ENCODE measurements around the gene PLCL1. TPM values are rescaled to one million over a fixed set of nuclear protein-coding genes. Genes with fewer than 3 reads are reported as not detected.

Gene PLCL1
- total RNA-seq, 1 donor from 2014 or later = 1.2 TPM

DNA sequence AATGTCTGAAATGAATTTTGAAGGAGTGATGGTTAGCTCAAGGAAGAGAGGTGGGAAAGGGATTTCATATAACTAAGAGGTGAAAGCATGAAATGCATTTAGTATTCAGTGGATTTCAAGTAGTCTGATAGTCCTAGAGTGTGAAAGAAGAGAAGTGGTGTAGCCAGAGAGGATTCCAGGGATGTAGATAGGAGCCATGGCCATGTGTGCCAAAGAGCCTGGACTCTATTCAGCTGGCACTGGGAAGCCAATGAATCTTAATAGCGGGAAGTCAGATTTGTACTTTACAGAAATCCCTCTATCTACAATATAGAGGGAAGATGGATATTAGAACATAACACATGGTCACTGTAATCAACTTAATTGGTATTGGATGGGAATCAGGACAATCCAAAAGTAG is 10.9 kb upstream of the PLCL1 start:
- H3K4me3 Mint-ChIP-seq (ENCODE audit: unreplicated experiment) = no peak overlapping the region
- no peaks in the 10 kb centered on the region for H3K9me3 Mint-ChIP-seq (ENCODE audit: unreplicated experiment)
- H3K36me3 Mint-ChIP-seq (ENCODE audit: unreplicated experiment) = no peaks in the 10 kb centered on the region
- no peak overlapping the region for H3K27ac Mint-ChIP-seq (ENCODE audit: unreplicated experiment)
- H3K27me3 Mint-ChIP-seq (ENCODE audit: unreplicated experiment) = peaks cover 60% of the 10 kb centered on the region
- H3K4me1 Mint-ChIP-seq (ENCODE audit: unreplicated experiment) = no peaks in the 10 kb centered on the region
- DNase-seq (ENCODE audit: extremely low spot score, unreplicated experiment) = no peak
- TF ChIP-seq, protein P1, sequence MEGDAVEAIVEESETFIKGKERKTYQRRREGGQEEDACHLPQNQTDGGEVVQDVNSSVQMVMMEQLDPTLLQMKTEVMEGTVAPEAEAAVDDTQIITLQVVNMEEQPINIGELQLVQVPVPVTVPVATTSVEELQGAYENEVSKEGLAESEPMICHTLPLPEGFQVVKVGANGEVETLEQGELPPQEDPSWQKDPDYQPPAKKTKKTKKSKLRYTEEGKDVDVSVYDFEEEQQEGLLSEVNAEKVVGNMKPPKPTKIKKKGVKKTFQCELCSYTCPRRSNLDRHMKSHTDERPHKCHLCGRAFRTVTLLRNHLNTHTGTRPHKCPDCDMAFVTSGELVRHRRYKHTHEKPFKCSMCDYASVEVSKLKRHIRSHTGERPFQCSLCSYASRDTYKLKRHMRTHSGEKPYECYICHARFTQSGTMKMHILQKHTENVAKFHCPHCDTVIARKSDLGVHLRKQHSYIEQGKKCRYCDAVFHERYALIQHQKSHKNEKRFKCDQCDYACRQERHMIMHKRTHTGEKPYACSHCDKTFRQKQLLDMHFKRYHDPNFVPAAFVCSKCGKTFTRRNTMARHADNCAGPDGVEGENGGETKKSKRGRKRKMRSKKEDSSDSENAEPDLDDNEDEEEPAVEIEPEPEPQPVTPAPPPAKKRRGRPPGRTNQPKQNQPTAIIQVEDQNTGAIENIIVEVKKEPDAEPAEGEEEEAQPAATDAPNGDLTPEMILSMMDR (IDR thresholded peaks at IDR 0.05) = no peak

DNA sequence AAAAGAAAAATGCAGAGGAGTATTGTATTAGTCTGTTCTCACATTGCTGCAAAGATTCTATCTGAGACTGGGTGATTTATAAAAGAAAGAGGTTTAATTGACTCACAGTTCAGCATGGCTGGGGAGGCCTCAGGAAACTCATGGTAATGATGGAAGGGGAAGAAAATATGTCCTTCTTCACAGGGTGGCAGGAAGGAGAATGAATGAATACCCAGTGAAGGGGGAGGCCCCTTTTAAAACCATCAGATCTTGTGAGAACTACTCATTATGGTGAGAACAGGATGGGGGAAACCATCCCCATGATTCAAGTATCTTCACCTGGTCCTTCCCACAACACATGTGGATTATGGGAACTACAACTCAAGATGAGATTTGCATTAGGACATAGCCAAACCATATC is 9.1 kb upstream of the PLCL1 start:
- DNase-seq (ENCODE audit: extremely low spot score, unreplicated experiment) = no peak
- Mint-ChIP-seq H3K4me3 (ENCODE audit: unreplicated experiment) (no peak overlapping the region), H3K36me3 (ENCODE audit: unreplicated experiment) (no peaks in the 10 kb centered on the region), H3K27me3 (ENCODE audit: unreplicated experiment) (peaks cover 68% of the 10 kb centered on the region), H3K9me3 (ENCODE audit: unreplicated experiment) (no peaks in the 10 kb centered on the region), H3K4me1 (ENCODE audit: unreplicated experiment) (no peaks in the 10 kb centered on the region), H3K27ac (ENCODE audit: unreplicated experiment) (no peak overlapping the region)
- TF ChIP-seq, protein P1 (IDR thresholded peaks at IDR 0.05) = no peak

DNA sequence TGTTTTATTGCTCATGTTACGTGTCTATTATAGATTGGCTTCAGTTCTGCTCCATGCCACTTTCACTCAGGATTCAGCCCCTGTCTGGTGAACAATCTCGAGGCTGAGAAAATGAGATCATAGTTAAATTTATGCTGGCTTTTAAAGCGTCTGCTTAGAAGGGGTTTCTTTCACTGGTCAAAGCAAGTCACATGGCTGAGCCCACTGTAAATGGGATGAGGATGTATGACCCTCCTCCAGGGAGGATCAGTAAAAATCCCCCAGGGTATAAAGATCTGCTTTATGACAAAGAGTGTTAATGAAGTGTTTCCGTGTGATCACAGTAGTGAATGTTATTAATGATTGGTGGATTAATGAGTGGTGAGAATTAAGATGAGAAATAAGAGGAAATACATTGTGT is 6.2 kb upstream of the PLCL1 start:
- H3K4me3 Mint-ChIP-seq (ENCODE audit: unreplicated experiment) = no peak overlapping the region
- no peaks in the 10 kb centered on the region for H3K9me3 Mint-ChIP-seq (ENCODE audit: unreplicated experiment)
- no peak overlapping the region for H3K27ac Mint-ChIP-seq (ENCODE audit: unreplicated experiment)
- no peaks in the 10 kb centered on the region for H3K36me3 Mint-ChIP-seq (ENCODE audit: unreplicated experiment)
- peaks cover 72% of the 10 kb centered on the region for H3K27me3 Mint-ChIP-seq (ENCODE audit: unreplicated experiment)
- TF ChIP-seq, protein P1 (IDR thresholded peaks at IDR 0.05) = no peak
- DNase-seq (ENCODE audit: extremely low spot score, unreplicated experiment) = no peak
- H3K4me1 Mint-ChIP-seq (ENCODE audit: unreplicated experiment) = peaks cover 2% of the 10 kb centered on the region

- Mint-ChIP-seq H3K9me3 (ENCODE audit: unreplicated experiment) (no peaks in the 10 kb centered on the region), H3K4me1 (ENCODE audit: unreplicated experiment) (peaks cover 5% of the 10 kb centered on the region), H3K36me3 (ENCODE audit: unreplicated experiment) (no peaks in the 10 kb centered on the region), H3K27ac (ENCODE audit: unreplicated experiment) (no peak overlapping the region), H3K27me3 (ENCODE audit: unreplicated experiment) (peaks cover 65% of the 10 kb centered on the region), H3K4me3 (ENCODE audit: unreplicated experiment) (no peak overlapping the region)
- DNase-seq (ENCODE audit: extremely low spot score, unreplicated experiment) = no peak
- TF ChIP-seq, protein P1 (IDR thresholded peaks at IDR 0.05) = no peak
These were observed 5.3 kb upstream of the PLCL1 start for GRCh38 chr2:197799068-197799467.

GRCh38 chr2:197800091-197800490 is 4.3 kb upstream of the PLCL1 start:
- H3K4me3 Mint-ChIP-seq (ENCODE audit: unreplicated experiment) = no peak overlapping the region
- peaks cover 62% of the 10 kb centered on the region for H3K27me3 Mint-ChIP-seq (ENCODE audit: unreplicated experiment)
- no peak for DNase-seq (ENCODE audit: extremely low spot score, unreplicated experiment)
- H3K9me3 Mint-ChIP-seq (ENCODE audit: unreplicated experiment) = no peaks in the 10 kb centered on the region
- H3K4me1 Mint-ChIP-seq (ENCODE audit: unreplicated experiment) = peaks cover 8% of the 10 kb centered on the region
- H3K36me3 Mint-ChIP-seq (ENCODE audit: unreplicated experiment) = no peaks in the 10 kb centered on the region
- H3K27ac Mint-ChIP-seq (ENCODE audit: unreplicated experiment) = no peak overlapping the region
- TF ChIP-seq, protein P1 (IDR thresholded peaks at IDR 0.05) = no peak
